ENCODE measurements around the gene OR5M10.

- TF ChIP-seq CHD2 (IDR thresholded peaks at IDR 0.05; ENCODE audit: low read depth, low read length): no peak
- TF ChIP-seq POLR2A (conservative IDR thresholded peaks at IDR 0.05): no peak
- TF ChIP-seq ZNF274 (IDR thresholded peaks at IDR 0.05; ENCODE audit: borderline replicate concordance, low read depth, low read length): no peak
- TF ChIP-seq CTCF (IDR thresholded peaks at IDR 0.05 in 2 of 3, conservative IDR thresholded peaks at IDR 0.05 in 1 of 3; ENCODE audit: insufficient read depth in 2 of 3, low read depth in 1 of 3, low read length in 3 of 3): no peak
- no peak for TF ChIP-seq NFE2 (IDR thresholded peaks at IDR 0.05; ENCODE audit: low read depth)
- no peak for TF ChIP-seq MLLT1 (IDR thresholded peaks at IDR 0.05)
- TF ChIP-seq ZNF766 (CRISPR knock-in tag; conservative IDR thresholded peaks at IDR 0.05): no peak
These were observed 33.8 kb downstream of the OR5M10 start for GRCh38 chr11:56543739-56544138.
